ENCODE data around the gene PRSS12.
"Not testable (repeated sequence)": the region's sequence is repeated elsewhere in the genome, so short reads cannot be mapped to it uniquely, and the experiment has no call there.

The PRSS12 gene

DNA sequence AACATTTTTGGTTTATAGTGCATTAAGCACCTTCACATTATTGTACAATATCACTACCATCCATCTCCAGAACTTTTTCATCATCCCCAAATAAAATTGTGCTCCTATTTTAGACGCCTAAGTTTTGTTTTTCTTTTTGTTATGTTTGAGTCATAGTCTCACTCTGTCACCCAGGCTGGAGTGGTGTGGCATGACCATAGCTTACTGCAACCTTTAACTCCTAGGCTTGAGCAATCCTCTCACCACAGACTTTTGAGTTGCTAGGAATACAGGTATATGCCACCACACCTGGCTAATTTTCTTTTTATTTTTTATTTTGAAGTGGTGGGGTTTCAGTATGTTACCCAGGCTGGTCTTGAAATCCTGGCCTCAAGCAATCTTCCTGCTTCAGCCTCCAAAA lies 33.9 kb downstream of the PRSS12 start:
- DNase-seq (ENCODE audit: low read depth) = no peak

DNA sequence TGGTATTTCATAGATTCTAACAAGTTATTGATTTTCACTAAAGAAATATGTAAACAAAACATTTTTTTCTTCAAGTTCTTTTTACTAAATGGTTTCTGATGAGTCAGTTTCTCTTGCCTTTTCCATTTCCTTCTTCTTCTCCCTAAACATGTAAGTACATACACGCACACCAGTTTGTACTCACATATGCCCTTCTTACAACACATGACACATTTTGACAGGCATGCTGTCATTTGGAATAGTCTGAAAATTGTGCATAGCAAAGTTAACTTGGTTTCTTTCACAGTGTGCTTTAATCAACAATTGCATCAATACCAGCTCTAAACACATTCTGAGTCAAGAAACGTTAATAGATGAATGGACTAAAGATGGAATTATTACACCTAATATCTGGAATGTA lies 35.1 kb downstream of the PRSS12 start:
- DNase-seq (ENCODE audit: low read depth) = no peak

DNA sequence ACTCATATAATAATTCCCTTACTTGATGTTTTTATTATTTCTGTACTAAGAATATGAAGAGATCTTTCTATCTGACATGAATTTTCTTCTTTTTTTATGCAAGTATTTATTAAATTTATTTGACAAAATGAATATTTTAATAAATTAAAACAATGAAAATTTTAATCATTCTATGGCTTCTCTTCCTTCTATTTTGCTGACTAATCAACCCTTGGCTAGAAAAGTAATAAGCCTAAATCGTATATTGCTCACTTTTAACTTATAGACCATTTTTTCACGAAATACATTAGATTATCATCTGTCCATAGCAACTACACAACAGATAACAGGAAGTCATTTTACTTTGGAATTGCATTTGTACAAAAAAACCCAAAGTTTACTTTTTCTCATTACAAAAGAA lies 38.6 kb downstream of the PRSS12 start:
- DNase-seq (ENCODE audit: low read depth) = no peak

DNA sequence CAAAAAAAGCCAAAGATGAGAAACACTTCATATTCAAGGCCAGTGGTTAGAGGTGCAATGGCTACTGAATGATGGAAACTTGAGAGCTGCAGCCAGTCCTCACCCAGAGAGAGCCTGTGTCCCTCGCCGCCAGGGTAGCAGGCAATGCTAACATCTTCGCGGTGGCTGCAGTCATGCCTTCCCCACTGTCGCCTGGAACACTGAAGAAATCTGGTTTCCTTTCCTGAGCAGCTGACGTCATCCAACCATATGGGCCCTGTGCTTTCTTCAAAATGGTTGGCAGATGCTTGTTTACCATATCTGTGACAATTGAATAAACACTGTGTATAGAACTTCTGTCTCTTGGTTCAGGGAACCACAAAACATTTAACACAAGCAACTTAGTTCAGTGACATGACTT lies 39.7 kb downstream of the PRSS12 start:
- no peak for DNase-seq (ENCODE audit: low read depth)

DNA sequence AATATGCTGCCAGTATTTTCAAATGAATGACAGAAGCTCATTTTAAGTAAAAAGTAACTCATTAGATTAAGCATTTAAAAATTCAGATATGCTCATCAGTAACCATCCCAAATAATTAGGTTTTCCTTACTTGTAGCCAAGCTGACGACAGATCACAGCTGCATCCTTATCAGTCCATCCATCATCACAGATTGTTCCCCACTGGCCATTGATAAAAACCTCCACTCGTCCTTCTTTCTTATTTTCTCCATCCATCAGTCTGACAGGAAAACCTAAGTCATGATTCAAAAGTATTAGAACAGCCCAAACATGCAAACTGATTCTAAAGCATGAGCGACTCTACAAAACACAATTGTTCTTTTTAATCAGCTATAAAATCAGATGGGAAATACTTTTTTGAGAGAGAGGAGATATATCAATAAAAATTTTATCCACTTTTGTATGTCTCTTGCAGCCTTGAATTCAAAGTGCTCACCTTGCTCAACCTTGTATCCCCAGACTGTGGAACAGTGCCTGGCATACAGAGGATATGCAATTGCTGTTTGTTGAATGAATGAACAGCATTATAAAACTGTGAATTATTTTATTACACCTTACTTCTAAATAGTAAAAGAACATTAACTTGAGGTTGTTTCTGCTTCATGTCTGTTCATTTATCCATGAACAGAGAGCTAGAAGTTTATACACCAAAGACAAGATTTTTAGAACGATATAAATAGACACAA lies 44.3 kb downstream of the PRSS12 start:
- DNase-seq (ENCODE audit: low read depth) = no peak

DNA sequence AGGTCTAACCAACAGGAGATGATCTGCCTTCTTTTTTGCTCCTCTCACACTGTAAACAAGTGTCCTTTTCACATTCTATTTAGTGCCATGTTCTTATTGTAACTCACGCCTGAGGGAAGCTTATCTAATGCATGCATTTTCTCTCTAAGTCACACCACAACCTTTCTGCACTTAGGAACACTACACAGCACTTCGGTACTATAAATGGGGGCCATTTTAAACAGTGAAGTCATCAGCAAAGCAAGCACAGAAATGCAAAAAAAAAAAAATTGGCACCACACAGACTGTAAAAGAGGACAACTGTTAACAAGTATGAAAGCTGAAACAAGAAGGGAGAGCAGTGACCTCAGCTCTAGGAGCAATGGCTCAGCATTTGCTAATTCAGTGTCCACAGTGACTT lies 45.2 kb downstream of the PRSS12 start:
- DNase-seq (ENCODE audit: low read depth) = no peak

DNA sequence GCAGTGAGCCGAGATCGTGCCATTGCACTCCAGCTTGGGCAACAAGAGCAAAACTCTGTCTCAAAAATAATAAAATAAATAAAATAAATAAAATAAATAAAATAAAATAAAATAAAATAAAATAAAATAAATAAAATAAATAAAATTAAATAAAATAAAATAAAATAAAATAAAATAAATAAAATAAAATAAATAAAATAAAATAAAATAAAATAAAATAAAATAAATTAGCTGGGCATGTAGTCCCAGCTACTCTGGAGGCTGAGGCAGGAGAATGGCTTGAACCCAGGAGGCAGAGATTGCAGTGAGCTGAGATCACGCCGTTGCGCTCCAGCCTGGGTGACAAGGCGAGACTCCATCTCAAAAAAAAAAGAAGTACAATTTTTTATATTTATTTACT lies 53.2 kb downstream of the PRSS12 start:
- DNase-seq (ENCODE audit: low read depth) = not testable (repeated sequence)

DNA sequence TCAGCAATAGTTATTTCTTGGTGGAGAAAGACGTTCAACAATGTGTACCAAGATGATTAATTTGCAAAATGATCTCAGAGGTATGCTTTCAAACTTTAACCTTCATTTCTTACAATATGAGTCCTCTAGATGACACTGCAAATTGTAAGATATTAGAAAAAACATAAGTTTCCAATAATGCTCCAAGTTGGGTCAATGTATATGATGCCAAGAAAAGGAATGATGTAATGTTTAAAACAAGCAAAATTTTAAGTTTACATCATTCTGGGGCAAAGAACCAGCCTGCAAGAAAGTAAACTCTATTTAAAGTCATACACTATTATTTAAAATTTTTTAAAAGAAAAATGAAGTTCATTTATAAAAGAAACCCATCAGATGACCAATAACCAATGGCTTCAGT lies 56.1 kb downstream of the PRSS12 start:
- DNase-seq (ENCODE audit: low read depth) = no peak

DNA sequence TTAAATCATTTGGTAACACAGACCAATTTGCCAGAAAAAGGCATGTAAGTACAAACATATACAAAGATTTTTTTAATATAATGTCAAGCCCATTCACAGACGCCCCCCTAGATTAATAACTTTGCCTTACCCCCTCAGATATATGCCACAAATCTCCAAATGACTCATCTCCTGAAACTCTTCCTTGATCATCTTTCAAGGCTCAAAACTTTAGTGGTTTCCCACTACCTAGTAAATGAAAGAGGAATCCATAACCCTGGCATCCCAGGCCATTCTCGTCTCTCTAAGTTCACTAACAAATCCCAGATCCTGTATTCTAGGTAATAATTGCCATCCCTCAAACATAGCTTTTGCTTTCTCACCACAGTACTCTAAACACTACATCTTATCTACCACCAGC lies 61.9 kb downstream of the PRSS12 start:
- no peak for DNase-seq (ENCODE audit: low read depth)

DNA sequence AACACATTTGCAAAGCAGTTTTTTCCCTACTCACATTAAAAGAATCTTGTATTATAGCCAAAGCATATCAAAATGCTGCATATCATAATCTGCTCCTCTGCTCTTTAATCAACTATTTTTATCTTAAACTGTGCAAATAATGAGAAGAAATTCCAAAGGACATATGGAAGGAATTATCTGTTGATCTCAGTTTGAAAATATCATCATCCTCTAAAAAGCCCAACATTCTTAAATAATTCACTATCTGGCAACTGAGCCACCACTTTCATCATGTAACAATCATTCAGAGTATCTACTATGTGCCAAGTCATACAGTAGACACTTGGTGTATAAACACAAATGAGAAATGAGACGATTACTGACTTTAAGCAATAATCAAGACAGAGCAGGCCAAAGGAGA lies 63.0 kb downstream of the PRSS12 start:
- DNase-seq (ENCODE audit: low read depth) = no peak

DNA sequence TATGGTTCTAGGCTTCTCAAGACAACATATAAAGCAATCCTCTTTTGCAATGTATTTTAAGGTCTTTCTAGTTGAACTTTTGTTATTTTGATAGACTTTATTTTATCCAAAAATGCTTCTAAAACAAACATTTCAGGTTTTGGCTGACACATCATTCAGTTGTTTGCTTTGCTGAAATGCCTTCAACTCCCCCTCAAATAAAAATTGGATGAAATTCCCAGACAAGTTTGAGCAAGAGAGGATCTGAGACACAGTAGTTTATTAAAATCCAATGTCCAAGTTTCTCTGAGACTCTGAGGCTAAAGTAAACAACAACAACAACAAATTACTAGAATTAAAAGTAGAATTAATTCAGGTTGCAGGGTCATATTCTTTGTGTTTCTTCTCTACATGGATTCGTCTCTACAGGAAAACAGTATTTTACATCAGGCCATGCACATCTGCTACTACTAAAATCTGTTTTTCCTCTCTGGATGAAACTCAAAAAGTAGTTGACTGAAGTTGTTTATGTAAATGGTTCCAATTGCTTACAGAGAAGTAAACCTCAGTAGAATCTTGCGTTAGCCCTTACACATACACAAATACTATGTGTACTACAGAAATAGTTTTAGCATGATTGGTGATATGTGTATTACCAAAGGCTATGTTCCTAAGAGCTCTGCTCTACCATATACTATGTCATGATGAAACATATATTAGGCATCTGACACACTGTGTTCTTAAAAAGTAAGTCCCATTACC lies 64.9 kb downstream of the PRSS12 start:
- DNase-seq (ENCODE audit: low read depth) = no peak

DNA sequence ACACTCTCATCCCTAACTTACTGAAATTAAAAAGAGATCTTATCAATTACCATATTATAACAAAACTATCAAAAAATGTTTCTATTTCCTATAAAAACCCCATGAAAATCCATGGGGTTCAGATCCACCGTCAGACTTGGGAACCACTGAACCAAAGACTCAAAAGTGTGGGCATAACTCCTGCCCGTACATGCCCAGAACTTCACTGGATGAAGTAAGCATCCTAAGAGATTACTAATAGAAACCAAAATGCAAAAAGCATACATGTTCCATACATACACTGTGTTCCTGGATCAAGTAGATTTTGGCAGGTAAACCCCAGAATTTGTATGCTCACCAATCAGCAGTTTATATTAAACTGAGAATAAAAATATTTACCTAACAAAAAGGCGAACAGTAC lies 66.1 kb downstream of the PRSS12 start:
- DNase-seq (ENCODE audit: low read depth) = no peak

DNA sequence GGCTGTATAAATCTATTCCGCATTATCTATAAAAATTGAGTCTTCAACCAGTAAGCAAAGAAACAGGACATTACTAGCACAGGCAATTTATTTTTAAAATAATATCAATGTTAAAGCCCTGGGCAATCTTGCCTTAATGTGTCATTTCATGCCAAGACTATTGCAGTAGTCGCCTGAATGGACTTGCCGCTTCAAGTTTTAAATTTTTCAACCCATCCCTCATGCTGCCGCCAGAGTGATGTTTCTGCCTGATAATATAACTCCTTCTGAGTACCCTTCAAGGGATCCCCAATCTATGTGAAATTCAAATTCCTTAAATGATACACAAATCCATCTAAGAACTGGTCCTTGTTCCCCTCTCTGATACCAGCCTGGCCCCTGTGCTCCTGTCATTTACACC lies 66.9 kb downstream of the PRSS12 start:
- no peak for DNase-seq (ENCODE audit: low read depth)

DNA sequence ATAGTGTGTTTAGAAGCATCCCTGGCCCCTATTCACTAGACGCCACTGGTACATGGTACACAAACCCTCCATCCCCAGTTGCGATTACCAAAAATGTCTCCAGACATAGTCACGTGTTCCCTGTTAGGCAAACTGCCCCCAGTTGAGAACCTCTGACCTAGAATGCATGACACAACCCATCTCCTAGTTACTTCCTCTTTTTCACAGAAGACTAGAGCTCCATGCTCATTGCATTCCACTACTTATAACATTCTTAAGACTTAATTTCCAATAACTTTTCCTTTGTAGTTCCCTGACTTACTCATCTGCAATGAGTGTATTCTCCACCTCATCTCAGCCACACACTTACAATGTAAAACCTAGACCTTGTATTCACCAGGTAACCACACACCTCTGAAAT lies 68.6 kb downstream of the PRSS12 start:
- no peak for DNase-seq (ENCODE audit: low read depth)

DNA sequence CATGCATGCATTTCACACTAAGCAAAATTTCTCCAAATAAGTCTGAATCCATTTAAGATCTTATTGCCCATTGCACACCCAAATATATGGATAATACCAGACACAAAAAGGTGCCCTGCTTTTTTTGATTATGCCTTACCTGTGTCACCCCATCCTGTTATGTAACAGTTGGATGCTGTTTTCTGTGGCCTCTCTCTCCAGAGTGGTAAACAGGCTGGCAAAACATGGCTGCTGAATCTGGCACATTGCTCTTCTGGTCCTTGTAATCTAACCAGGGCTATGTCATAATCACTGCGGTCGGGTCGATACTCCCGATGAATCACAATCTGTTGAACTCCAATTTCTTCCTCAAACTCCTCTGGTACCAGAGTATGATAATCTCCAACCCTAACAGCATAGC lies 70.1 kb downstream of the PRSS12 start:
- no peak for DNase-seq (ENCODE audit: low read depth)

DNA sequence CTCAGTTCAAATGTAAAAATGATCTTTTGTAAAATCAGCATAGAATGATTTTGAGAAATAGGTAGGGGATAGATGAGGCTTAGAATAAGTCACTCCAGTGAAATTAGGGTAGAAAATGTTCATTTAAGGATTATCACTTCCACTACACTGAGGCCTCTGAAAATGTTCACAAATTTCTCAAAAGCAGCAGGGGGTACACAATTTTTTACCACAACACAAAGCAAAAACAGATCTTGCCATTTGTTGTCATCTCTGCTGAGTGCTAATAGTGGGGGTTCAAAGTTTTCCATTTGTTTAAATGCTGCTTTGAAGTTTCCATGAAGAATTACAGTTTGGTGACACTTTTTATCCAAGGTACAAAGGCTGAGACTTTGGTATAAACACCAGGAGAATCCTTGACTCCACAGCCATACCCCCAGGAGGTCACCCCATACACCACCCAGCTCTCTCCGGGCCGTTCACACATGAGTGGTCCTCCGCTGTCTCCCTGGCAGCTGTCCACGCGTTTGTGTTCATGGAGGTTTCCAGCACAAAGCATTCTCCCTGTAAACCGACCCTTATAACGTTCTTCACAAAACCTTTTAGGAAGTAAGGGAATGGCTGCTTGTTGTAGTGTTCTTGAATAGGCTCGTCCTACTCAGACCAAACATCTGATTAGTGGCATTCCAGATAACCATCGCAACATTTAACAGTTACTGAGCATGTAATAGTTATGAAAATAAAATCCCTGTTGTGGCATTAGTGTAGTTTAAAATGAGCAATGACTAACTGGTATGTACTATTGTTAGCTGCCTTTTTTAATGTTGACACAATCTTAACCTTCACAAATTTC lies 71.0 kb downstream of the PRSS12 start:
- no peak for DNase-seq (ENCODE audit: low read depth)

DNA sequence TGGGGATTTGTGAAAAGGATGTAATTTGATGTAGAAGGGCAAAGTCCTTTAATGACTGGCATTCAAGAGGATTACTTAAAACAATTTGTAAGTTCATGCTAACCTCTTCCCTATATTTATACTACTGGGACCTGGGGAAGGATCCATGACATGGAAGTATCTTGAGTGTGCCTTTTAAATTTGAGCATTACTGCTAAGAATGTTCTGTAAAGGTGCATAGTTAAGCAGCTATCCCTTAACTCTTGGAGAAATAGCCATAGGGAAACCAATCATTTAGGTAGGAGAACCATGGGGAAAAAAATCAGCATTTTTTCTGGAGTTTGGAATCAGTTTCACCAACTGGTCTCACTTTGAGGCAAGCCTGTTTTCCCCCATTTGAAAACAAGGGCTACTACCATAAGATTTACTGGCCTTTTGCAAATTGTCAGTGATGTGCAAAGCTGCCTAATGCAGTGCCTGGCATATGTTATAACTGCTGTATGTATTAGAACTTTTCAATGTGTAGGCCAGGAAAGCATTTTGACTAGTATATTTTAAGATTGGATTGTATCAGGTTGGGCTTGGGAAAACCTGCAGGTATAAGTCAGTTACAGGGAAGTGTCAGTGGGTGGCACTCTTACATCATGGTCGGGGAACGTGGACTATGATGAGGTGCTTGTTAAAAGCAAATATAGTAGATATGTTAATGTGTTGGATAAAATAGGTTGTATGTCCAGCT lies 72.1 kb downstream of the PRSS12 start:
- no peak for DNase-seq (ENCODE audit: low read depth)

DNA sequence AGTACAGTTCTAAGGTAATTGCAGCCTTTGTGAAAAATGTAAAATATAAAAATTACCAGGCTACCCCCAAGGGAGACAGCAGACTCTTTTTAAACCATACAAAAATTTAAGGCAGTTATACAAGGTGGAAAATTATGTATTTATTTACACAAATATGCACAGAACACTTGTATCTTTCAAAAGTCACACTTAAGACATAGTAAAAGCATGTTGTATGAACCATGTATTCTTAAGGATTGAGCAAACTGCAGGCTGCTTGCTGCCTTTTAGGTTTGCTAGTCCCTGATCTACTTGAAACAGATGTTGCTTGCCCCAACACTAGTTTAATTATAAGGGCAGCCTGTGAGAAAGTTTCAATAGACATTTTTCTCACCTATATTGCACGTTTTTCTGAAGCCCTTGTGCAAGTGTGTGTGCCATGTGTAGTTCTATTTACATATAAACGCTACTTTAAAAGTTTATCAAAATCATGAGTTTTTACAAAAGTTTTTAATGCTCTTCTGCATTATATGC lies 72.8 kb downstream of the PRSS12 start:
- no peak for DNase-seq (ENCODE audit: low read depth)

DNA sequence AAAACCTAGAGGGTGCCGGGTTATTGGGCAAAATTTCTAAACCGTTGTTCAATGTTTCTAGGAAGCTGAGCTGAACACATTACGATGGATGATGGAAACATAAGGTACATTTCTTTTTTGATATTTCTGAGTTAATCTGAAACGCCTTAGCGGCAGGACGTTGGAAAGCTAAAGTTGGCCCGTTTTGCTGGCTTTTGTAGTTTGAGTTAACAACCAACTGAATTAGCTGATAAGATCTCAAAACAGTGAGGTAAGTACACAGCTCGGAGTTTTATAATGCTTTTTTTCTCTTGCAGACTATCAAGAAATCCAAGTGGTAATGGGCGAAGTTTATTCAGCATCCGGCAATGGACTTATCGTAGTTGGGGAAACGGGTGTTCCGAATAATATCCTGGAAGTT lies 73.5 kb downstream of the PRSS12 start:
- DNase-seq (ENCODE audit: low read depth) = no peak

DNA sequence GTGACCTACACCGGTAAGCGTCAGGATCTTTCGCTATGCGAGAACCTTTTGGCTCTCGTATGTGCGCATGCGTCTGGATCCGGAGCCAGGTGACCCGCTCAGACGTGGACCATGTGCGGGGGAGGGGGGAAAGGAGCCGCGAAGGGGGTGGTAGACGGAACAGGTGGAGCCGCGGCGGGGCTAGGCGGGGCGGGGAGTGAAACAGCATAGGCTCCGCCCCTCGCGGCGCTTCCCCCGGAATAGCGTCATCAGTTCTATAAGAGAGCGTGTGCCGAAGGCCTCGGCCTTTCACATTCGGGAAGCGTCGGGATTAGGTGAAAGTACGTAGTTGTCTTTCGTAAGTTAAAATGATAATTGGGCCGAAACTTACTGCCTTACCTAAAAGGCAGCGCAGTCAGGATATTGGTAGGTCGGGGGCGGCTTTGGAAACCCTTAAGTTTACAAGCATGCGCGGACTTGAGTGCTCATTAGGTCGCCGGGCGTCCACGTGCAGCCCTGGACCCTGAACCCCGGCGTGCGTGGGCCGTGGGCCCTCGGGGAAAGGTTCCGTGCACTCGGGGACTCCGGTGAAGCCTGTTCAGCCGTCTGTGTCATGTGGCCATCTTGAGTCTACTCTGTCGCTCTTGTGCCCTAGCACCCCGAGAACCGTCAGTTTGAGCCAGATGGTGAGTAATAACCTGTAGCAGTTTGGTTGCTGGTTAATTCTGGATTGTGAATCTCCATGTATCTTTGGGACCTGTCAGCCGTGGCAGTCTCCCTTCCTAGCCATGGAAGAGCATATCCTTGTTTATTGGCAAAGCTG lies 74.1 kb downstream of the PRSS12 start:
- peak; percentile 98 for DNase-seq (ENCODE audit: low read depth)

DNA sequence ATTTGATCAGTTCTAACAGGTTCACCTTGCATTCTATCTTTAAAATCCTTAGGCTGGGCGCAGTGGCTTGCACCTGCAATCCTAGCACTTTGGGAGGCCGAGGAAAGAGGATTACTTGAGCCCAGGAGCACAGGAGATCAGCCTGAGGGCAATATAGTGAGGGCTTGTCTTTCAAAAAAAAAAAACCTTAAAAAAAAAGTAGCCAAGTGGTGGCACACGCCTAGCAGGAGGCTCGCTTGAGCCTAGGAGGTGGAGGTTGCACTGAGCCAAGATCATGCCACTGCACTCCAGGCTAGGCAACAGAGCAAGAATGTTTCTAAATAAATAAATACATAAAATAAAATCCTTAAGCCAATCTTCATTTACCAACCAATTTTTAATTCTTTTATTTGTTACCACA lies 75.6 kb downstream of the PRSS12 start:
- DNase-seq (ENCODE audit: low read depth) = no peak

Measured in T-helper 22 cell (primary cell).